ENCODE data around the gene KLB. TPM values are rescaled to one million over a fixed set of nuclear protein-coding genes. Genes with fewer than 3 reads are reported as not detected.

The KLB gene
- total RNA-seq, 1 donor from 2014 or later: 0.18 TPM

GRCh38 chr4:39435659-39436563, 29.2 kb downstream of the KLB start:
- ChIA-PET POLR2A (no interaction called here), CTCF (interaction anchor here (0.7 kb wide), 1 partner anchor 17 kb away, joined by 4 read pairs; no protein-coding TSS in a partner anchor)

DNA sequence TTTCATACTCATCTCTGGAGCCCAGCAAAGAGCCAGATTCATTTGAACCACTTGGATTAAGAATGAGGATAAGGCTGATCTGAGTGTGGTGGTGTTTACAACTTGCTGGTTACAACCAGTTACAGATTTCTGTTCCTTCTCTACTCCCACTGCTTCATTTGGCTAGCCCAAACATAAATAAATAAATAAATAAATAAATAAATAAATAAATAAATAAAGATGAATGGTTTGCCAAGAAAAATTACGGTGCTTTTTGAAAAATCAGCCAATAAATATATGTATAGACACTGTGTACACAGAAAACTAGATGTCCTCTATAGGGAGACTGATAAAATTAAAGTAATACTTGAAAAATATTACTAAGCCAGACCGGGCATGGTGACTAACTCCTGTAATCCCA, 34.9 kb downstream of the KLB start:
- ATAC-seq (ENCODE audit: low read depth): no peak
- no peak for DNase-seq
- POLR2A ChIA-PET: no interaction called here
- H3K36me3 Mint-ChIP-seq (ENCODE audit: low read depth): no peaks in the 10 kb centered on the region
- H3K9me3 Mint-ChIP-seq: no peaks in the 10 kb centered on the region
- intact Hi-C loops (cut with micrococcal nuclease): no loop called here
- no peak overlapping the region for H3K4me3 Mint-ChIP-seq
- no peak overlapping the region for H3K27ac Mint-ChIP-seq
- CTCF ChIA-PET: no interaction called here
- H3K4me1 Mint-ChIP-seq: peaks cover 6% of the 10 kb centered on the region
- TF ChIP-seq, protein P1, sequence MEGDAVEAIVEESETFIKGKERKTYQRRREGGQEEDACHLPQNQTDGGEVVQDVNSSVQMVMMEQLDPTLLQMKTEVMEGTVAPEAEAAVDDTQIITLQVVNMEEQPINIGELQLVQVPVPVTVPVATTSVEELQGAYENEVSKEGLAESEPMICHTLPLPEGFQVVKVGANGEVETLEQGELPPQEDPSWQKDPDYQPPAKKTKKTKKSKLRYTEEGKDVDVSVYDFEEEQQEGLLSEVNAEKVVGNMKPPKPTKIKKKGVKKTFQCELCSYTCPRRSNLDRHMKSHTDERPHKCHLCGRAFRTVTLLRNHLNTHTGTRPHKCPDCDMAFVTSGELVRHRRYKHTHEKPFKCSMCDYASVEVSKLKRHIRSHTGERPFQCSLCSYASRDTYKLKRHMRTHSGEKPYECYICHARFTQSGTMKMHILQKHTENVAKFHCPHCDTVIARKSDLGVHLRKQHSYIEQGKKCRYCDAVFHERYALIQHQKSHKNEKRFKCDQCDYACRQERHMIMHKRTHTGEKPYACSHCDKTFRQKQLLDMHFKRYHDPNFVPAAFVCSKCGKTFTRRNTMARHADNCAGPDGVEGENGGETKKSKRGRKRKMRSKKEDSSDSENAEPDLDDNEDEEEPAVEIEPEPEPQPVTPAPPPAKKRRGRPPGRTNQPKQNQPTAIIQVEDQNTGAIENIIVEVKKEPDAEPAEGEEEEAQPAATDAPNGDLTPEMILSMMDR (IDR thresholded peaks at IDR 0.05): no peak
- H3K27me3 Mint-ChIP-seq: peaks cover 2% of the 10 kb centered on the region

More at GRCh38 chr4:39435659-39436563, 29.2 kb downstream of the KLB start:
- no peaks in the 10 kb centered on the region for H3K9me3 Mint-ChIP-seq
- H3K27ac Mint-ChIP-seq: no peak overlapping the region
- no peaks in the 10 kb centered on the region for H3K4me1 Mint-ChIP-seq
- no peaks in the 10 kb centered on the region for H3K36me3 Mint-ChIP-seq (ENCODE audit: low read depth)
- intact Hi-C loops (cut with micrococcal nuclease): no loop called here
- no peak overlapping the region for H3K4me3 Mint-ChIP-seq
- TF ChIP-seq, protein P1 (IDR thresholded peaks at IDR 0.05): no peak
- ATAC-seq (ENCODE audit: low read depth) (no peak), DNase-seq (no peak)
- peaks cover 2% of the 10 kb centered on the region for H3K27me3 Mint-ChIP-seq

DNA sequence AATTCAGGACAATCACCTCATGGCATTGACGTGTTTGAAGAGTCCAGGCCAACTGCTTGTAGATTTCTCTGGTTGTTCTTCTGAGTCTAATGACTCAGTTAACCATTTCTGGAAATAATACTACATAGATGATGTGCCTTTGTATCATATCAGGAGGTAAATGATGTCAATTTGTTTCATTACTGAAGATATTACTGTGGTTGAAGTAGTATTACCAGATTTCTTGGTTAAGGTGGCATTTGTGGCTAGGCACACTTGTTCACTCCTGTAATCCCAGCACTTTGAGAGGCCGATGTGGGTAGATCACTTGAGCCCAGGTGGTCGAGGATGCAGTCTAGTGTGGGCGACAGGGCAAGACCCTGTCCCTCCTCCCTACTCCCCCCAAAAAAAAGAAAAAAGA, 36.3 kb downstream of the KLB start:
- peaks cover 2% of the 10 kb centered on the region for H3K27me3 Mint-ChIP-seq
- CTCF ChIA-PET: no interaction called here
- POLR2A ChIA-PET: no interaction called here
- ATAC-seq (ENCODE audit: low read depth): no peak
- no peak overlapping the region for H3K4me3 Mint-ChIP-seq
- H3K4me1 Mint-ChIP-seq: peaks cover 20% of the 10 kb centered on the region
- TF ChIP-seq, protein P1 (IDR thresholded peaks at IDR 0.05): no peak
- no peaks in the 10 kb centered on the region for H3K9me3 Mint-ChIP-seq
- H3K27ac Mint-ChIP-seq: no peak overlapping the region
- no peaks in the 10 kb centered on the region for H3K36me3 Mint-ChIP-seq (ENCODE audit: low read depth)
- no peak for DNase-seq
- intact Hi-C loops (cut with micrococcal nuclease): no loop called here

DNA sequence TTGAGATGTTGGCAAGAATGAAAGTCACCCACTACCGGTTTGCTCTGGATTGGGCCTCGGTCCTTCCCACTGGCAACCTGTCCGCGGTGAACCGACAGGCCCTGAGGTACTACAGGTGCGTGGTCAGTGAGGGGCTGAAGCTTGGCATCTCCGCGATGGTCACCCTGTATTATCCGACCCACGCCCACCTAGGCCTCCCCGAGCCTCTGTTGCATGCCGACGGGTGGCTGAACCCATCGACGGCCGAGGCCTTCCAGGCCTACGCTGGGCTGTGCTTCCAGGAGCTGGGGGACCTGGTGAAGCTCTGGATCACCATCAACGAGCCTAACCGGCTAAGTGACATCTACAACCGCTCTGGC, 39.7 kb downstream of the KLB start:
- peak overlapping the region; percentile 90 for H3K27ac Mint-ChIP-seq
- intact Hi-C loops (cut with micrococcal nuclease): loop anchor here (2.0 to 5.0 kb wide), 4 partner anchors 80 to 686 kb away; partner anchors contain the start of genes RFC1 and WDR19
- CTCF ChIA-PET: interaction anchor here (0.8 to 2.8 kb wide), 4 partner anchors 10 to 80 kb away, joined by 3 to 9 read pairs (median 4); partner anchors contain the start of genes LIAS and RPL9

More for the DNA sequence above, 39.7 kb downstream of the KLB start:
- peak overlapping the region; percentile 83 for H3K4me3 Mint-ChIP-seq
- H3K4me1 Mint-ChIP-seq: peaks cover 27% of the 10 kb centered on the region
- H3K27me3 Mint-ChIP-seq: no peaks in the 10 kb centered on the region
- TF ChIP-seq, protein P1 (IDR thresholded peaks at IDR 0.05): no peak
- no peak for ATAC-seq (ENCODE audit: low read depth)
- DNase-seq: no peak
- POLR2A ChIA-PET: interaction anchor here (0.6 to 3.7 kb wide), 12 partner anchors 8 to 682 kb away, joined by 3 to 94 read pairs (median 5); partner anchors contain the start of genes LIAS, RFC1, RPL9 and SMIM14
- peaks cover 17% of the 10 kb centered on the region for H3K36me3 Mint-ChIP-seq (ENCODE audit: low read depth)
- no peaks in the 10 kb centered on the region for H3K9me3 Mint-ChIP-seq

Measured in activated B cell treated with CpG ODN at 0.5 μM for 24 hours (primary cell).